ENCODE results near the gene PIGN.
"Not testable (repeated sequence)": the region's sequence is repeated elsewhere in the genome, so short reads cannot be mapped to it uniquely, and the experiment has no call there.

Gene PIGN

DNA sequence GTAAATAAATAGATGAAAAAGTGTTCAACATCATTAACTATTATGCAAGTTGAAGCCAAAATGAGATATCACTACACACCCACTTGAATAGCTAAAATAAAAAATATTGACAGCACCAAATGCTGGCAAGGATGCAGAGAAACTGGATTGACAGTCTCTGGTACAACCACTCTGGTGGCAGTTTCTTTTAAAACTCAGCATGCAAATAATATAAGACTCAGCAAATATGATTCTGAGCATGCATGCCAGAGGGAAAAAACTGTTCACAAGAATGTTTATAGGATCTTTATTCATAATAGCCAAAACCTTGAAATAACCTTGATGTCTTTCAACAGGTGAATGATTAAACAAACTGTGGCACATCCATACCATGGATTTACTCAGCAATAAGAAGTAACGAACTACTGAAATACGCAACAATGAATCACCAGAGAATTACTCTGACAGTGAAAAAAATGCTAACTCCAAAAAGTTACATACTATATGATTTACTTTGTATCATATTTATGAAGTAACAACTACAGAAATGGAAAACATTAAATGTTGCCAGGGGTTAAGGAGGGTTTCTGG, 131.8 kb downstream of the PIGN start:
- no peak for DNase-seq

- no peak for DNase-seq
Observed at GRCh38 chr18:62048279-62048678, 138.6 kb downstream of the PIGN start.

DNA sequence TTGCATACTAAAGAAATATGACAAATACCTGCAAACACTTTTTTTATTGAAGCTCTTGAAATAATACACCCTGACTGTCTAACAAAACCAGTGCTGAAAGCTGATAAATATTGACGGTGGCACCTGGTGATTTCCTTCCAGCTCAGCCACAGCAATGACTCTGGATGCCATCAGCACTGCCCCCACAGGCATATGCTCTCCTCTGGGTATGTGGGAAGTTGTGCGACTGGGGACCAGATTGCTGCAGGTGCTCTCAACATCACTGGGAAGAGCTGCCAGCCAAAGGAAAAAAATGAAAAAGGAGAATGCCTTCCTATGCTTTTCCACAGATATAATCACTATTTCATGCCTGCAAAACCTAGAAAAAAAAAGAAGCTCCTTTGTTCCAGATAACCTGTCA, 141.5 kb downstream of the PIGN start:
- peak; percentile 33 for DNase-seq

DNA sequence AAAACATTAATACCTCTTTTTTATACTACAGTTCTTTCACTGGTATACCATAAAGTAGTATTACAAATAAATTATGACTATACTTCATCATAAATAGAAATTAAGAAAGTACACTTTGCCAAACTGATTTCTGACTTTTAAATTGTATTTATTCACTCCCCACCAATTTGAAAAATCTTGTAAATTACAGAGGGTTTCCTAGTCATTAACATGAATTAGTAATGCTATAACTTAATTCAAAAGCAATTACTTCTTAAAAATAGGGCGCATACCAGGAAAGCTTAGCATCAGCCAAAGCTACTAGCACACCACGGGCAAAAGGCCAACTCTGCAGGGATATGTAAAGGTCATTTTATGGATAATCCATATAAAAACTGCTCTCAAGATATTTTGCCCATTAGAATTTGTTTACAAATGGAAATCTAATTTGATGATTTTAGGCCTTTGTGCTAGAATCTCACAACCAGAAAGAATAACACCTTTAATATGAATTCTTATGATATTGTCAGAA, 142.3 kb downstream of the PIGN start:
- DNase-seq: peak; percentile 24

DNA sequence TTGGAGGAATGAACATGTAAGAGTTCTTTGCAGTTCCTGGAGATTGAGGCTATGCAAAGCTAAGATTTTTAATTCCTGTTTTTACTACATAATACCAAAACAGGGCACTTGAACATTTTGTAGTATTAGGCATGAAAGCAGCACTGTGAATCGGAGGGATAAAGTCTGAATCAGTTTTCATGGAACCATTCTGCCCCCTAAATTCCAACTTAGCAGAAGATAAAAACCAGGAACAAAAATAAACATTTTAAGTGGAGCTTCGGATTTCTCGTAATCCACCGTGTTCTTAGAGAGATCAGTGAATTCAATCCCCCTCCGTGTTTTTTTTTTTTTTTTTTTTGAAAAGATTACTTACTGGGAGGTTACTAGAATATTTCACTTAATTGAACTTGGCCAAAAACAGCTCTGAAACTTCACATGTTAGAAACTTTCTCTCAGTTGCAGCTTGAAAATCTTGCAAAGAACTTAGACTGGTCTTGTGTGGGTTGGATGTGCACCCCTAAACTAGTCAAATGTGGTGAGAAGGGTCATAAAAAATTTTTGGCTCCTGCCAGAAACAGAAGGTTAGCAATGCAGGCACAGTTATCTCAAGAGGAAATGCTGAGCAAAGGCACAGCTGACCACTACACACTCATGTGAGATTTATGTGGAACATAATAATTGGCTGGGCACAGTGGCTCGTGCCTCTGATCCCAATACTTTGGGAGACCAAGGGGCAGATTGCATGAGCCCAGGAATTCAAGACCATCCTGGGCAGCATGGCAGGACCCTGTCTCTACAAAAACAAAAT, 148.7 kb downstream of the PIGN start:
- no peak for DNase-seq

- DNase-seq: no peak
Observed at GRCh38 chr18:62037012-62037742, 149.7 kb downstream of the PIGN start.

- not testable (repeated sequence) for DNase-seq
Observed at GRCh38 chr18:62034286-62034685, 152.6 kb downstream of the PIGN start.

DNA sequence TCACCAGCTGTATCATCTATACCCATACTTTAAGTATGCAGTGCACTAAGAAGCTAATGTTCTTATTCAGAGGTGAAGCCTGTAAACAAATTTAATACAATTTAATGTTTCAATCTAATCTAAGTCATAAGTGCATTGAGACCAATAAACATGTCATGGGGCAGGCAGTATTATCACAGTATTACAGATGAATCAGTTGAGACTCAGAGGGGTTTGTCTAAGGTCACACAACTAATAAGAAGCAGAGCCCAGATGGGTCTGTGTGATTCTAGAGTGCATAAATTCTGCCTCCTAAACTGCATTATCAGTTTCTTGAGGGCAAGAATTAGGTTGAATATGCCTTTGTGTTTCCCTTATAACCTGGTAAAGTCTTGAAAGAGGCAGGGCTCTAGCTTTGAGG, 153.1 kb downstream of the PIGN start:
- no peak for DNase-seq

DNA sequence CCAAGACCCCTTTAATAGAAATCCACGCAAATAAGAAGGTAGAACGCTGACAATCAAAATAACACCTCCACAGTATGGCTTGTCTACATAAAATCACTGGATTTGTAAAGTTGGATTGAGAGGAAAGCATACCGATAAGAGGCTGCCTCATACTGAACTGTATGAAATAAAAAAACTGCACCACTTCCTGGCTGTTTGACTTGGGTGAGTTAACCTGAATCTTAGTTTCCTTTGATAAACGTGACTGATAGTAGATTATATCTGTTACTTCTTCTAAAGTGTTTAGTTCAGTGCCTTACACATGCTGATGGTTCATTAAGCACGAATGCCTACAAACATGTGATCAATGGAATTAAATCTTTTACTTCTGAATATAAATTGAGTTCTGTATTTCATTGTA, 153.6 kb downstream of the PIGN start:
- DNase-seq: no peak

GRCh38 chr18:62030091-62030985, 156.5 kb downstream of the PIGN start:
- DNase-seq: no peak

GRCh38 chr18:62028715-62029114, 158.1 kb downstream of the PIGN start:
- DNase-seq: no peak

DNA sequence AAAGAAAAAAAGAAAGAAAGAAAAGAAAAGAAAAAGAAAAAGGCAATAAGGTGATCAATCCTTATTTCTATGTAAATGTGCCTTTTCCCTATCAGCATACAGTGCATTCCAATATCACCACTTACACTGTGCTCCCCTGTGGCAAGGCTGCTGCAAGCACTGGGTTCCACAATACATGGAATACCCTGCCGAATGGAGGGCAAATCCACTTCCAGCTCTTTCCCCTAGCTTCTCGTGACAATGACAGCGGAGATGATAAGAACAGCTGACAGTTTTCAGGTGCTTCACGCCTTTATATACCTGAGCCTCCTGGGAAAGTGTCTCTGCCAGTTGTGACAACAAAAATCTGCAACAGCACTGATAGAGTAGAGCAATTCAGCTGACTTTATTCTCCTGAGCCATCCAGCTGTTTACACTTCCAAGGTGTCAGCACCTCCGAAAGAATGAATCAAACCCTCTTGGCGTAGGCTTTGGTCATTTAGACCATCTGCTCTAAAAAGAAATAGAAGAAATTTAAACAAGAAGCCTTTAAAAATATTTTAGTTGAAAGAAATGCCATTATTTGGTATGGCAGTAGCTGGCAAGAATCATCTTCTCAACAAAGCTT, 158.8 kb downstream of the PIGN start:
- DNase-seq: no peak

DNA sequence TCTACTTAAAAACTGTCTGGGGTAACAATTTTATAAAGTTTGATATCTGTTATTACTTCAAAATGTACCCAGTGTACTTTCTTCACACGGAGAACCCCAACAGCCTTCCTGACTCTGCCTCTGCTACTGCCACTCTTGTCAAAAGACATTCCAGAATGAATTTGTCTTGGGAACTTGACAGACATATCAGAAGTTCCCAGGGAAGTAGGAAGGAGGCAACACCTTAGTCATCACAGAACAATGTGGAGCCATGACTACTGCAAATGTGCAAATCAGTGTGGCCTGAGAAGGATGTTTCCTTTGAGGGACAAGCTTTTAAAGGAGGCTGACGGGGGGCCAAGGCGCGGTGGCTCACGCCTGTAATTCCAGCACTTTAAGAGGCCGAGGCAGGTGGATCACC, 160.3 kb downstream of the PIGN start:
- DNase-seq: no peak

GRCh38 chr18:62024983-62025382, 161.9 kb downstream of the PIGN start:
- DNase-seq: no peak

DNA sequence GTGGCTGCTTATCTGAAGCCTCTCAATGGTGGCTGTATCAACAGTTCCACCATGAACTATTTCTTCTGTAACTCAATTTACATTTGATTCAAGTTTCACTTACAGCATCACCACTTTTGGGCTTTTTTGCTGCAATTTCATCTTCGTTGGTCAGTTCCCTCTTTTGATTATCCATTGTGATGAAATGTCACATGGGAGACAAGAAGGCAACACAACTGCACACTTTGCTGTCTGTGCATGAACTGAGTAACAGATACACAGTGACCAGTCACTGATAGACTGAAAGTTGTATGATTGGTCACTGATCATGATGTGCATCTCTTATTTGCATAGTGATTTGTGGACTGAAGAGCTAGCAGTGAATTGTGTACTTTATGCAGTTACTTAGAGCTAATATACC, 163.3 kb downstream of the PIGN start:
- DNase-seq: no peak

DNA sequence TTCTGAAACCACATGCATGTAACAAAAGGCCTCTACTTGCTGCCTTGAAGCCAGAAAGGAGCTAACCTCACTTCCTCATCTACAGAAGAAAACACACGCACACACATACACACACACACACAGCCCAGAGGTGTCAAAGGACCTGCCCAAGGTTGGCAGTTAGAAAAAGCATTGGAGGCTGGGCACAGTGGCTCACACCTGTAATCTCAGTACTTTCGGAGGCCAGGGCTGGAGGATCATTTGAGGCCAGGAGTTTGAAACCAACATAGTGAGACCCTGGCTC, 168.2 kb downstream of the PIGN start:
- no peak for DNase-seq

DNA sequence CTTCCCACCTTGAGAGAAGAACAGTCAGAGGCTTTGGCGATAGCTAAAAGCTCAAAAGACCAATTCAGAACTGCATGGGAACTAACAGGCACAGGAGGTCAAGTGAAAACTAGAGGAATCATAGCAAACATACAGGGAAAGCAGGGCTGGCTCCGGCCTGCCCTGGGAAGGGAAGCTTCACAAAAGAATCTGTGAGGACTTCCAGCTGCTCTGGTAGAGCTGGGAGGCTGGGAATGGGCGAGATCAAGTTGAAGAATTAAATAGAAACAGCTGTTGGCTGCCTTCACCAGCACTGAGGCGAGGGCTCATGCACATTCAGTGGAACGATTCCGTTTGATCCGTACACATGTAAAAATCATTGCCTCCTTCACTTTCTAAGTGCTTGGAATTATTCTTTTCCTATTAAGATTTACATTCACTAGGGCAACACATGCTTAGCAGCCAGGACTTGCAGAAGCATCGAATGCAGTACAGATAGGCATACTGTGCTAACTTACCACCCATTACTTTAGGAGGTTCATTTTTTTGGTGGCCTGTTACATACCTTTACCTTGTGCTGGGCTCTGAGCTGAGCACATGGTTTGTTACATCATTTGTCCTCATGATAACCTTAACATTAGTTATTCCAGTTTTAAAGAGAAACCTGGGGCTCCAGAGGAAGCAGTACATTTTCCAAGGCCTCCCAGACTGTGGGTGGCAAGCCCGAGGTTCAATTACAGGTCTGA, 168.7 kb downstream of the PIGN start:
- DNase-seq: no peak

DNA sequence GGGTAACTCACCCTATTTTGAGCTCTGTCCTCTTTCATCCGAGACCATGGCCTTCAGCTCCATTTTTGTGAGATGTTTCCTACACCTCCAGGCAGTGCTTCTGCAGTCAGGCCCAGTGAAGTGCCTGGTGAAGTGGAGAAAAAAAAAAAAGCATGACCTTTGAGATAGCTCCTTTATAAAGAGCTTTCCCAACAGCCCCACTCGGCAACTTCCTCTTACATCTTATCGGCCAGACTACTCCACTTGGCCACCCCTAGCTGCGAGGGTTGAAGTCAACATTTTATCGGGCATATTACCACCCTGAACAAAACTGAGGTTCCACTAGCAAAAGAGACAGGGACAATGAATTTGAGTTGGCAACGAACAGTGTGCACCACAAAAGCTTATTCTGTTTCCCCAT, 169.2 kb downstream of the PIGN start:
- no peak for DNase-seq

DNA sequence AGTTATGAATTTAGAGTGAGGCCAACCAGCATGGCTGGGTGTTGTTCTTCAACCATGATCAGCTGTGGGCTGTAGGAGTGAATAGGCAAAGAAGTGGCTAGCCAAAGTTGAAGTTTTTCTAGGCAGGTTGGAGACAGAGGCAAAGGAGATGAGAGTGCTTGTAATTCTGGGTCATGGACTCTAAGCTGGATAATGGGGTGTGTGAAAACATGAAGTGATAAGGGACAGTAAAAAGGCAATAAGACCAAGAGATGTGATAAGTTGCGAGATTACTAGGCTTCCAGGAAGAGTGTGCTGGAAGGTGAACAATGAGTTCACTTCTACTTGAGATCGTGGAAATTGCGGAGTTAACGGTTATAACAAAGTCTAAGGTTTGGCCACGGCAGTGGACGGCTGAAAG, 175.4 kb downstream of the PIGN start:
- no peak for DNase-seq

DNA sequence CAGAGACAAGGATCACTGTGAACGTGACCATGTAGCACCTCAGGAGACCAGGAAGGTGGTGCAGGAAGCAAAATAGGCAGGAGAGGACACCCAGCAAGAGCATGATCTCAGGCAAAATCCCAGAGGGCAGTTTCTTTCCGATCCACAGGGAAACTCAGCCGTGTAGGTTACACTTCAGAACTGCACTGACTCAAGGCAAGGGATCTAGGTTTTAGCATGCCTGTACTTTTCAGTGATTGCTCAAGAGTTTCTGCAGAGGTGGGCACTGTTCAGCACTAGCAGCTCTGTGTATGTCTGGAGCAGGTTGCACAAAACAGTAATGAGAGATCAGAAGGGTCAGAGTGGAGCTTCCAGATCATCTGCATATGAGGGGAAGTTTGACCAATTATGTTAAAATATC, 177.3 kb downstream of the PIGN start:
- DNase-seq: no peak

GRCh38 chr18:62001396-62001795, 185.5 kb downstream of the PIGN start:
- no peak for DNase-seq

DNA sequence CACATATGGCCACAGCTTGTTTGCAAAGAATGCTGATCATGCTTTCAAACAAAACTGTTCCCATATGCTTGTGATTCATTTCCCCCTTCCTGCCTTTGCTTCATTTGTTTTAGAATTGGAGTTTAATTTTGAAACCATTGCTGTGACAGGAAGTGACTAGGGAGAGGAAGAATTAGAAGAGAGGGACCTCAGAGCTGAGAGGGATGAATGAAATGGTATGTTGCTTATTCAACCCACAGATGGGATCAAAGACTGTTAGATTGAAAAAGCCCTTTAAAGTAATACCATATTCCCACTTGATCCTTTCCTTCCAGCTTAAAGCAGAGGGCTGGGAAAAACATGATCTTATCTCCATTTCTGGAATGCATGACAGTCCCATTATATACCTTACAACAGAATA, 187.9 kb downstream of the PIGN start:
- DNase-seq: no peak
